ENCODE data around the gene SYNPR.
"Not testable (repeated sequence)": the region's sequence is repeated elsewhere in the genome, so short reads cannot be mapped to it uniquely, and the experiment has no call there.

SYNPR gene

GRCh38 chr3:63251499-63251898, 26.6 kb upstream of the SYNPR start:
- no peak for TF ChIP-seq POU6F1 (CRISPR knock-in tag; IDR thresholded peaks at IDR 0.05; ENCODE audit: borderline replicate concordance, low read depth)
- TF ChIP-seq PPARA (CRISPR knock-in tag; IDR thresholded peaks at IDR 0.05; ENCODE audit: borderline replicate concordance) = no peak
- TF ChIP-seq ZC3H10 (CRISPR knock-in tag; IDR thresholded peaks at IDR 0.05) = no peak
- TF ChIP-seq TSHZ2 (CRISPR knock-in tag; IDR thresholded peaks at IDR 0.05) = no peak
- no peak for TF ChIP-seq ZFP3 (CRISPR knock-in tag; IDR thresholded peaks at IDR 0.05)
- TF ChIP-seq ESRRG (CRISPR knock-in tag; IDR thresholded peaks at IDR 0.05) = no peak
- TF ChIP-seq GLIS3 (CRISPR knock-in tag; IDR thresholded peaks at IDR 0.05) = no peak
- no peak for TF ChIP-seq CSRNP3 (CRISPR knock-in tag; IDR thresholded peaks at IDR 0.05)
- no peak for TF ChIP-seq ZNF70 (CRISPR knock-in tag; IDR thresholded peaks at IDR 0.05)
- no peak for TF ChIP-seq RARB (CRISPR knock-in tag; IDR thresholded peaks at IDR 0.05)
- TF ChIP-seq PATZ1 (CRISPR knock-in tag; IDR thresholded peaks at IDR 0.05; ENCODE audit: borderline replicate concordance) = no peak
- no peak for ATAC-seq

- ATAC-seq = not testable (repeated sequence)
Measured at GRCh38 chr3:63255819-63256218, 22.3 kb upstream of the SYNPR start.

GRCh38 chr3:63264716-63265115, 13.4 kb upstream of the SYNPR start:
- TF ChIP-seq ESRRG (CRISPR knock-in tag; IDR thresholded peaks at IDR 0.05) (no peak), PATZ1 (CRISPR knock-in tag; IDR thresholded peaks at IDR 0.05; ENCODE audit: borderline replicate concordance) (no peak), BACH2 (CRISPR knock-in tag; IDR thresholded peaks at IDR 0.05; ENCODE audit: borderline replicate concordance) (no peak), ARNTL (CRISPR knock-in tag; IDR thresholded peaks at IDR 0.05; ENCODE audit: borderline replicate concordance, low read depth) (no peak), ZFP3 (CRISPR knock-in tag; IDR thresholded peaks at IDR 0.05) (no peak), POU6F1 (CRISPR knock-in tag; IDR thresholded peaks at IDR 0.05; ENCODE audit: borderline replicate concordance, low read depth) (no peak), RARB (CRISPR knock-in tag; IDR thresholded peaks at IDR 0.05) (no peak), PPARA (CRISPR knock-in tag; IDR thresholded peaks at IDR 0.05; ENCODE audit: borderline replicate concordance) (no peak), SNAI2 (CRISPR knock-in tag; IDR thresholded peaks at IDR 0.05) (no peak), TOX (CRISPR knock-in tag; IDR thresholded peaks at IDR 0.05; ENCODE audit: borderline replicate concordance) (no peak), ZNF565 (CRISPR knock-in tag; conservative IDR thresholded peaks at IDR 0.05; ENCODE audit: low read depth) (no peak), ZNF8 (CRISPR knock-in tag; IDR thresholded peaks at IDR 0.05) (no peak)
- ATAC-seq = no peak

Data from SK-N-SH treated with all-trans-retinoic acid at 6 μM for 48 hours (cell line).